Heart left ventricle (tissue), 13 donors: Measurements from ENCODE around the gene AICDA.

Experiments used
- CTCF ChIP-seq, 12 donors: fragments of 200-600 bp; sonication (generic) in 4 of 12; IDR thresholded peaks; one replicate each; pipeline versions ENCODE4 v1.5.0 to v1.8.0; 2018 to 2022; ENCODE audit warnings: antibody characterized with exemption in 12 of 12, mild to moderate bottlenecking in 5 of 12
- POLR2A ChIP-seq, 2 donors: fragments of 450-650 bp; IDR thresholded peaks; one replicate each; pipeline ENCODE4 v1.6.1; 2017; ENCODE audit warnings: antibody characterized with exemption in 2 of 2, mild to moderate bottlenecking in 2 of 2, moderate library complexity in 2 of 2
- donor health status: ischemic (EF 13 %, LVEDD 7.1; RV severe dilation, severe dysfunction).
- donor health status: DM: no; HTN: yes; CAD: no.
- donor health status: DM: no; HTN: no; CAD: no.
- donor health status: ischemic (EF 25% LVEDD 6.9; RV normal size, moderate dysfunction).
- donor health status: ischemic (EF 25% LVEDD 5.7; RV mildly dilated, moderate dysfunction).
- donor health status: ischemic (EF 35%, LVEDD 5.7; RV mildly dilated, moderate dysfunction).
- donor health status: nonischemic (EF 11% LVEDD 7.7; RV severe dilation, severe dysfunction).
- donor health status: DM: yes; HTN: yes; CAD: no.
- donor health status: PGD.
- donor health status: ischemic (EF 29% LVEDD 5.4; RV normal size, mild dysfunction).
- donor health status: nonischemic (EF 23%, LVEDD 6.1; RV moderate dilation, normal function).

DNA sequence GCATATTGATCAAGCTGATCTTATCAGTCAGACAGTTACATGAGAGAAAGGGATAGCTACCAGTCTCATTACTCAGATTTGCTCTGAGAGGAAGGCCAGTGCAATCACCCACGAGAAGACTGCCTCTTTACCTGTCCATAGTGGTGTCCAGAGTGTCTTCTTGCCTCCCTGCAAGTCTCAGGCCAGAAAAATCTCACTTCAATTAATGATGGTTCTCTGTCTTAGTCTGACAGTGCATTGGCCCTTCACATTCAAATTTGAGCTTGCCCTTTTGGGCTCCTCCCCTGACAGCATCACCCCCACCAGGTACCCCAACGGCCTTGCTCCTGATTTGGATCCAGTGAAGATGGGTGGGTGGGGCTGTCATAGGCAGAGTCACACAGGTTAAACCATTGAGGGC, at the start of gene AICDA:
- TF ChIP-seq CTCF (IDR thresholded peaks at IDR 0.05) (no peak), POLR2A (IDR thresholded peaks at IDR 0.05) (no peak)
